IPS-20b (cell line): Measurements from ENCODE around the gene RBM33.

Experiments used
- H3K27ac ChIP-seq: one replicate; pipeline ENCODE4 v1.5.1; 2013; ENCODE audit warnings: low read length
- H3K27me3 ChIP-seq: 2 replicates; pipeline ENCODE4 v1.6.1; 2013; ENCODE audit warnings: mild to moderate bottlenecking, low read length, inconsistent platforms; ENCODE audit not compliant: insufficient read depth
- H3K36me3 ChIP-seq: 2 replicates; pipeline ENCODE4 v1.6.1; 2013; ENCODE audit warnings: low read depth, mild to moderate bottlenecking, inconsistent platforms, low read length, moderate library complexity; ENCODE audit not compliant: insufficient read depth
- H3K4me1 ChIP-seq: 2 replicates; pipeline ENCODE4 v1.6.1; 2013; ENCODE audit warnings: mild to moderate bottlenecking, control low read depth, inconsistent platforms, low read length, moderate library complexity; ENCODE audit not compliant: insufficient read depth
- H3K4me3 ChIP-seq: 2 replicates; pipeline ENCODE4 v1.5.1; 2013; ENCODE audit warnings: mild to moderate bottlenecking, low read length, inconsistent platforms
- H3K9ac ChIP-seq: 2 replicates; pipeline ENCODE4 v1.6.1; 2013; ENCODE audit warnings: low read depth, mild to moderate bottlenecking, inconsistent platforms, low read length, moderate library complexity
- H3K9me3 ChIP-seq: 2 replicates; pipeline ENCODE4 v1.6.1; 2013; ENCODE audit warnings: mild to moderate bottlenecking, low read depth, low read length, inconsistent platforms; ENCODE audit not compliant: insufficient read depth

Gene RBM33

GRCh38 chr7:155744971-155745683 lies 100.7 kb downstream of the RBM33 start:
- no peak overlapping the region for H3K4me3 ChIP-seq
- no peaks in the 10 kb centered on the region for H3K27me3 ChIP-seq
- peaks cover 77% of the 10 kb centered on the region for H3K36me3 ChIP-seq
- H3K27ac ChIP-seq, result no peak overlapping the region
- H3K4me1 ChIP-seq, result peaks cover 15% of the 10 kb centered on the region; the same call in 1 of the 2 replicates
- no peaks in the 10 kb centered on the region for H3K9me3 ChIP-seq
- H3K9ac ChIP-seq, result no peak overlapping the region

GRCh38 chr7:155745737-155746136 lies 101.3 kb downstream of the RBM33 start:
- Histone ChIP-seq H3K27ac (no peak overlapping the region), H3K9me3 (no peaks in the 10 kb centered on the region), H3K4me1 (peaks cover 11% of the 10 kb centered on the region; the same call in 1 of the 2 replicates), H3K4me3 (no peak overlapping the region), H3K36me3 (peaks cover 71% of the 10 kb centered on the region), H3K9ac (no peak overlapping the region), H3K27me3 (no peaks in the 10 kb centered on the region)

DNA sequence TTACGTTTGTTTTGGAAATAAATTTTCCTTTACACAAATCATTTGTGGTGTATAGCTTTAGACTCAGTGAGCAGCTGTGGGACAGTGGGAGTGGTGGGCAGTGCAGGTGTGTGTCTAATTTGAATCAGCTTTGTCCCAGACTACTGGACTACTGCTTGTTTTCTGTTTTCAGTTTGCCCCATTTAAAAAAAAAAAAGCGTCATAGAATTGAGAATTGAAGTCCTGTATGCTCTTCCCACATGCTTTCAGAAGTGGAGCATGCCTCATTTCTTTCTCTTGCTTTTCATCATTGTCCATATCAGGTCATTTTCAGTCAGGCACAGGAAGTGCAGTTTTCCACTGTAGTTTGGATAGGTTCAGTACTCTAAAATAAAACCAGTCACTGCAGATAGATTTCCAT lies 101.7 kb downstream of the RBM33 start:
- no peak overlapping the region for H3K27ac ChIP-seq
- H3K36me3 ChIP-seq, result peaks cover 67% of the 10 kb centered on the region
- no peaks in the 10 kb centered on the region for H3K9me3 ChIP-seq

DNA sequence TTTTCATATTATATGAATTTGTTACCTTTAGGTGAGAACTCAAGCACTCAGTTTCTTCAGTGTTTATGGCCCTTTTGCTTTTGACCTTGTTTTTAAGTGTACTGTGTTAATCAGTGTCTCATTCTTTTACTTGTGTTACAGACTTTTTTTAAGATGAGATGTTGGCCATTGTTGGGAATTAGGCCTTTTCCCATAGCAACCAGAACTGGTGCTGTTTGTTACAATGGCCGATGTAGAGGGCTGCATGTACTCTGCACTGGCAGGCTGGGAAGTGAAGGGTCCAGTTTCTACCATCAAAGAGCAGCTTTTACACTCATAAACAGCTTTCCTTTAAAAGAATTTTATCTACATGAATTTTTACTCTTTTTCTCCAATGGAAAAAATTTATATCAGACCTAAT lies 102.7 kb downstream of the RBM33 start:
- no peak overlapping the region for H3K27ac ChIP-seq
- peaks cover 56% of the 10 kb centered on the region for H3K36me3 ChIP-seq
- H3K4me3 ChIP-seq, result no peak overlapping the region
- H3K9me3 ChIP-seq, result no peaks in the 10 kb centered on the region
- H3K4me1 ChIP-seq, result 0 out of 2 replicates have a peak, but pooled peaks cover 8% of the 10 kb centered on the region
- H3K27me3 ChIP-seq, result no peaks in the 10 kb centered on the region
- no peak overlapping the region for H3K9ac ChIP-seq

More for the DNA sequence above, 101.7 kb downstream of the RBM33 start:
- Histone ChIP-seq H3K27me3 (no peaks in the 10 kb centered on the region), H3K9ac (no peak overlapping the region), H3K4me3 (no peak overlapping the region), H3K4me1 (0 out of 2 replicates have a peak, but pooled peaks cover 8% of the 10 kb centered on the region)

GRCh38 chr7:155749578-155749977 lies 105.1 kb downstream of the RBM33 start:
- Histone ChIP-seq H3K9ac (no peak overlapping the region), H3K4me1 (peaks cover 8% of the 10 kb centered on the region; the same call in 1 of the 2 replicates), H3K9me3 (no peaks in the 10 kb centered on the region), H3K27me3 (no peaks in the 10 kb centered on the region), H3K36me3 (peaks cover 33% of the 10 kb centered on the region), H3K4me3 (no peak overlapping the region), H3K27ac (no peak overlapping the region)

DNA sequence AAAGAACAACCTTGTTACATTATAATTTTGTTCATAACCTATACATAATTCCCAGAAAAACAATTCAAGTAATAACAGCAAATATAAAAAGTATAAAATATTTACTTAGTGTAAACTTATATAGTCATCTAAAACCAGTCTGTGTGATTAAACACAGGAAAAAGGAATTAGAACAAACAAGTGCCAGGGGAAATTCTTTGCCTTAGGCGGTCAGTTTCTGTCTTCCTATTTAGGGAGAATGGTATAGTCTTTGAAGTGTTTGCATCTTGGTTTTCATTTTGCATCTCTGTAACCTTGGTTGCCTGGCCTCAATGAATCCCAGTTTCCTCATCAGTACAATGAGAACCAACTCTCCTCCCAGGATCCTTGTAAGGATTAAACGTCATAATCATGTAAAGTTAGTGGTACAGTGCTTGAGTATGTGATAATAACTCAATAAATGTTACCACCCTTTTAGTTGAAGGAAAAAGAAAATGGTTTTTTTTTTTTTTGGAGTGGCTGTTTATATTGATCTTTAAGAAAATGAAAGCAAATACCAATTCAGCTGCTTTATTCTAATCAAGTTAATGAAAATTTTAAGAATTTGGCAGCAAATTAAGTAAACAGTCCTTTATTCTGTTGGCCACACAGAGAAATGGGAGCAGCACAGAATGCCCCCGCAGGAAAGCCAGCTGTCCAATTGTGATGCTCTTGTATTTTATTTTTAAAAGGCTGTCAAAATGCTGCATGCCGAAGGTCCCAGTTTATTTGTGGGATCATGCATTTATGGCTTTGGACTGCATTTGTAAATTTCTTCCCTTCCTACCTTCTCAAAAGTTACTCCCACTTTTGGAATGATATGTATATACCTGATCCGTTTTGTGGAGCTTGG lies 106.0 kb downstream of the RBM33 start:
- Histone ChIP-seq H3K4me1 (peaks cover 8% of the 10 kb centered on the region; the same call in 1 of the 2 replicates), H3K27ac (no peak overlapping the region), H3K9me3 (no peaks in the 10 kb centered on the region), H3K36me3 (peaks cover 24% of the 10 kb centered on the region), H3K4me3 (no peak overlapping the region), H3K9ac (no peak overlapping the region), H3K27me3 (no peaks in the 10 kb centered on the region)

DNA sequence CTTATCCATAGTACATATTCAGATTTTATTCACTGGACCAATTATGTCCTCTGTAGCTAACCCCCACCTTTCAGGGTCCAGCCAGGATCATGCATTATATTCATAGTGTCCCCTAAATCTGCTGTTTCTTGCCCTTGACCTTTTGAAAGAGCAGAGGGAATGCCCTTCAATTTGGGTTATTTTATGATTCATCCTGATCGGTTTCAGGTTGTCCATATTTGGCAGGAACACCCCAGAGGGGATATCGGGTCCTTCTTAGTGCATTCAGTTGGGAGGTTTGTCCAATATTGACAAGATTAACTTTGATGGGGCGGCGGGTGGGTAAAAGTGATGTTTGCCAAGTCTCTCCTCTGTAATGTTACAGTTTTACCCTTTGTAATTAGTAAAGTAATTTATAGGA lies 106.9 kb downstream of the RBM33 start:
- no peak overlapping the region for H3K9ac ChIP-seq
- H3K36me3 ChIP-seq, result peaks cover 17% of the 10 kb centered on the region
- H3K27ac ChIP-seq, result no peak overlapping the region
- H3K9me3 ChIP-seq, result no peaks in the 10 kb centered on the region
- H3K4me3 ChIP-seq, result no peak overlapping the region
- no peaks in the 10 kb centered on the region for H3K27me3 ChIP-seq
- H3K4me1 ChIP-seq, result peaks cover 8% of the 10 kb centered on the region; the same call in 1 of the 2 replicates

- no peak overlapping the region for H3K9ac ChIP-seq
- no peak overlapping the region for H3K4me3 ChIP-seq
- peaks cover 12% of the 10 kb centered on the region; the same call in 1 of the 2 replicates for H3K36me3 ChIP-seq
- H3K4me1 ChIP-seq, result peaks cover 8% of the 10 kb centered on the region; the same call in 1 of the 2 replicates
- peaks cover 7% of the 10 kb centered on the region; the same call in 1 of the 2 replicates for H3K9me3 ChIP-seq
- H3K27me3 ChIP-seq, result no peaks in the 10 kb centered on the region
- H3K27ac ChIP-seq, result no peak overlapping the region
Observed at GRCh38 chr7:155752756-155753445, 108.4 kb downstream of the RBM33 start.

GRCh38 chr7:155753446-155753965 lies 109.0 kb downstream of the RBM33 start:
- Histone ChIP-seq H3K27me3 (no peaks in the 10 kb centered on the region), H3K4me3 (no peak overlapping the region), H3K9ac (no peak overlapping the region), H3K9me3 (peaks cover 7% of the 10 kb centered on the region; the same call in 1 of the 2 replicates), H3K4me1 (peaks cover 9% of the 10 kb centered on the region; the same call in 1 of the 2 replicates), H3K36me3 (peaks cover 12% of the 10 kb centered on the region; the same call in 1 of the 2 replicates), H3K27ac (no peak overlapping the region)

DNA sequence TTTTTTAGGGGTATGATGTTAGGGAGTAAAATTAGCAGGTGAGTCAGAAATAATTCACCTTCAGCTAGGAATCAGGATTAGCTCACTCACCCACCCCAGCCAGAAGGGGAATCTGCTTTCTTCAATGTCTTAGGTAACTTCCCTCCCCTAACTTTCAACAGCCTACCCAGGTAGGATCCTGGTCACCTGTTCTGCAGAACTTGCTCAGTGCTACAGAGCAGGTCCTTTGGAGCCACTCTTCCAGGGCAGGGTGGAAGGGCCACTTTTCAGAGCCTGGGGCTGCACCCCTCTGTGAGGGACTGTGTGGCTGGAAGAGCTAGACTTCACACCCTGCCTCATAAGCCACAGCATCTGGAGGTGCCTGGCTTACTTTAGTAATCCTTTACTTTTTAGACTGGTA lies 109.7 kb downstream of the RBM33 start:
- H3K4me1 ChIP-seq, result peaks cover 6% of the 10 kb centered on the region; the same call in 1 of the 2 replicates
- H3K27ac ChIP-seq, result no peak overlapping the region
- H3K36me3 ChIP-seq, result peaks cover 12% of the 10 kb centered on the region
- H3K4me3 ChIP-seq, result no peak overlapping the region
- H3K27me3 ChIP-seq, result no peaks in the 10 kb centered on the region
- no peak overlapping the region for H3K9ac ChIP-seq
- H3K9me3 ChIP-seq, result peaks cover 7% of the 10 kb centered on the region; the same call in 1 of the 2 replicates

GRCh38 chr7:155755026-155755425 lies 110.6 kb downstream of the RBM33 start:
- H3K36me3 ChIP-seq, result peaks cover 17% of the 10 kb centered on the region
- H3K4me3 ChIP-seq, result no peak overlapping the region
- no peak overlapping the region for H3K9ac ChIP-seq
- no peaks in the 10 kb centered on the region for H3K27me3 ChIP-seq
- H3K4me1 ChIP-seq, result peaks cover 6% of the 10 kb centered on the region; the same call in 1 of the 2 replicates
- H3K9me3 ChIP-seq, result peaks cover 7% of the 10 kb centered on the region; the same call in 1 of the 2 replicates
- H3K27ac ChIP-seq, result no peak overlapping the region
